ENCODE data around the gene CCPG1. TPM values are rescaled to one million over a fixed set of nuclear protein-coding genes. Genes with fewer than 3 reads are reported as not detected.

Gene CCPG1
- total RNA-seq, 1 donor from 2014 or later: 9.9 TPM

- peak; percentile 94 for ATAC-seq
Measured at GRCh38 chr15:55318588-55319494, 89.3 kb downstream of the CCPG1 start, which contains the start of the genes PIGB and PIGBOS1. TSS of gene PIGB (plus strand) at chr15:55319222. CDS start at chr15:55319251, 29 bp downstream. TSS of gene PIGBOS1 (minus strand) at chr15:55319123. CDS start at chr15:55317792, 1,331 bp downstream.

Other genes with a start within 250 kb of the CCPG1 start
- gene RSL24D1, start 211.4 kb downstream of the CCPG1 start, total RNA-seq: 47.7 TPM
- gene RAB27A, start 118.5 kb downstream of the CCPG1 start, total RNA-seq: 12.6 TPM
- 4.5 TPM for gene PIGBOS1, start 89.2 kb downstream of the CCPG1 start, total RNA-seq
- gene PIGB, start 89.1 kb downstream of the CCPG1 start, total RNA-seq: 9.1 TPM
- gene PIERCE2, start 136 bp upstream of the CCPG1 start, total RNA-seq: not detected
- gene DNAAF4, start 99.9 kb upstream of the CCPG1 start, total RNA-seq: 1.1 TPM
- 1.8 TPM for gene PYGO1, start 180.0 kb upstream of the CCPG1 start, total RNA-seq

All from esophagus mucosa (tissue), 1 donor.